GM21381 (cell line): ENCODE measurements around the gene DNAJC15.

Experiments
- ATAC-seq: cut with Tn5 transposase; IDR thresholded peaks from one replicate; pipeline ENCODE4 v1.9.1; 2021; ENCODE audit warnings: mild to moderate bottlenecking, moderate library complexity; ENCODE audit not compliant: unreplicated experiment

Gene DNAJC15

GRCh38 chr13:43150369-43151207, 127.2 kb downstream of the DNAJC15 start:
- ATAC-seq: no peak

- ATAC-seq: no peak
Measured at GRCh38 chr13:43153436-43154090, 130.2 kb downstream of the DNAJC15 start.

GRCh38 chr13:43154156-43154651, 130.8 kb downstream of the DNAJC15 start:
- no peak for ATAC-seq

- ATAC-seq: no peak
Measured at GRCh38 chr13:43154839-43155238, 131.5 kb downstream of the DNAJC15 start.

- ATAC-seq: no peak
Measured at GRCh38 chr13:43156916-43157315, 133.5 kb downstream of the DNAJC15 start.

- no peak for ATAC-seq
Measured at GRCh38 chr13:43157796-43158195, 134.4 kb downstream of the DNAJC15 start.

- ATAC-seq: no peak
Measured at GRCh38 chr13:43158516-43158915, 135.1 kb downstream of the DNAJC15 start.

GRCh38 chr13:43159026-43159461, 135.7 kb downstream of the DNAJC15 start:
- ATAC-seq: no peak
